Breast epithelium (tissue), 3 donors: ENCODE measurements around the gene AMOTL1.

Experiments used
- CTCF ChIP-seq, 3 donors: fragments of 450-650 bp; IDR thresholded peaks; one replicate each; pipeline ENCODE4 v1.5.1; 2016 to 2017; ENCODE audit warnings: antibody characterized with exemption in 3 of 3, mild to moderate bottlenecking in 3 of 3, moderate library complexity in 3 of 3
- POLR2A ChIP-seq: fragments of 450-650 bp; IDR thresholded peaks from one replicate; pipeline ENCODE4 v1.6.1; 2016; ENCODE audit warnings: antibody characterized with exemption, mild to moderate bottlenecking, moderate library complexity
- POLR2AphosphoS5 ChIP-seq, 3 donors: sonication (generic); formaldehyde crosslinking; IDR thresholded peaks; one replicate each; pipeline ENCODE4 v1.6.1; 2017; ENCODE audit warnings: antibody characterized with exemption in 3 of 3

GRCh38 chr11:94832604-94833235 lies 64.6 kb downstream of the AMOTL1 start:
- TF ChIP-seq POLR2AphosphoS5 (IDR thresholded peaks at IDR 0.05) (no peak), CTCF (IDR thresholded peaks at IDR 0.05) (no peak), POLR2A (no peak)
